ENCODE measurements around the gene ARL5C. TPM values are rescaled to one million over a fixed set of nuclear protein-coding genes. Genes with fewer than 3 reads are reported as not detected.
A peak's percentile ranks its signal among the peaks of the same experiment; 100 is the strongest.
"Not testable (repeated sequence)": the region's sequence is repeated elsewhere in the genome, so short reads cannot be mapped to it uniquely, and the experiment has no call there.

ARL5C gene
- total and polyA plus RNA-seq, 8 donors, result 0.31 to 1.0 (median 0.73) TPM; not detected in 3

GRCh38 chr17:39126436-39126835 is 39.5 kb downstream of the ARL5C start:
- WGBS, 2 donors, result 77 to 85% methylated on average over 6 of the region's 6 CpGs
- H3K27me3 ChIP-seq, result no peaks in the 10 kb centered on the region
- DNase-seq (no peak), FAIRE-seq (no peak), ATAC-seq (no peak)
- TF ChIP-seq CTCF (IDR thresholded peaks at IDR 0.05), result no peak
- H3K27ac ChIP-seq, result no peak overlapping the region
- H3K36me3 ChIP-seq, result no peaks in the 10 kb centered on the region
- H3K4me1 ChIP-seq, result no peaks in the 10 kb centered on the region
- intact Hi-C loops (cut with DNase I), result no loop called here
- no peak overlapping the region for H3K4me3 ChIP-seq
- no peaks in the 10 kb centered on the region for H3K9me3 ChIP-seq

- Histone ChIP-seq H3K9me3 (no peaks in the 10 kb centered on the region), H3K4me1 (no peaks in the 10 kb centered on the region), H3K4me3 (no peak overlapping the region), H3K36me3 (no peaks in the 10 kb centered on the region), H3K27ac (no peak overlapping the region), H3K27me3 (no peaks in the 10 kb centered on the region)
- ATAC-seq, result no peak
- no peak for TF ChIP-seq CTCF (IDR thresholded peaks at IDR 0.05)
- intact Hi-C loops (cut with DNase I), result no loop called here
- no peak for DNase-seq
- 94 to 97% methylated on average over 2 of the region's 2 CpGs for WGBS, 2 donors
- no peak for FAIRE-seq
Observed at GRCh38 chr17:39125143-39125875, 40.7 kb downstream of the ARL5C start.

GRCh38 chr17:39123627-39124026 is 42.3 kb downstream of the ARL5C start:
- Histone ChIP-seq H3K4me1 (no peaks in the 10 kb centered on the region), H3K4me3 (no peak overlapping the region), H3K27ac (no peak overlapping the region), H3K27me3 (no peaks in the 10 kb centered on the region), H3K9me3 (no peaks in the 10 kb centered on the region), H3K36me3 (no peaks in the 10 kb centered on the region)
- WGBS, 2 donors, result 52 to 57% methylated on average over 9 of the region's 9 CpGs
- no peak for TF ChIP-seq CTCF (IDR thresholded peaks at IDR 0.05)
- peak in 3 of 6 donors; percentile 35 to 71 (median 51) for DNase-seq
- FAIRE-seq, result no peak
- intact Hi-C loops (cut with DNase I), result no loop called here
- ATAC-seq, result peak; percentile 35 to 80 (median 72)

- no peak for DNase-seq
- WGBS, 2 donors, result 88 to 89% methylated on average over 7 of the region's 7 CpGs
- Histone ChIP-seq H3K4me1 (no peaks in the 10 kb centered on the region), H3K4me3 (no peak overlapping the region), H3K27ac (no peak overlapping the region), H3K27me3 (no peaks in the 10 kb centered on the region), H3K9me3 (no peaks in the 10 kb centered on the region), H3K36me3 (no peaks in the 10 kb centered on the region)
- ATAC-seq, result peak in 1 of 4 donors; percentile 44
- no peak for FAIRE-seq
- no peak for TF ChIP-seq CTCF (IDR thresholded peaks at IDR 0.05)
- intact Hi-C loops (cut with DNase I), result no loop called here
Observed at GRCh38 chr17:39122991-39123390, 43.0 kb downstream of the ARL5C start.

GRCh38 chr17:39121919-39122318 is 44.0 kb downstream of the ARL5C start:
- intact Hi-C loops (cut with DNase I); ATAC-seq; H3K27me3 ChIP-seq; DNase-seq; H3K9me3 ChIP-seq; H3K36me3 ChIP-seq; H3K4me1 ChIP-seq; H3K4me3 ChIP-seq; H3K27ac ChIP-seq; FAIRE-seq: not testable (repeated sequence)
- 92 to 95% methylated on average over 10 of the region's 10 CpGs for WGBS, 2 donors
